HG02973 (cell line): ENCODE results near the gene UBE2O.

Experiments
- ATAC-seq: cut with Tn5 transposase; IDR thresholded peaks from one replicate; pipeline ENCODE4 v1.9.1; 2021; ENCODE audit warnings: moderate library complexity; ENCODE audit not compliant: unreplicated experiment

Gene UBE2O

GRCh38 chr17:76468634-76469010 is 15.7 kb upstream of the UBE2O start:
- no peak for ATAC-seq

- ATAC-seq = no peak
Measured at GRCh38 chr17:76467809-76468633, 15.1 kb upstream of the UBE2O start.

- ATAC-seq = no peak
Measured at GRCh38 chr17:76467366-76467765, 14.4 kb upstream of the UBE2O start, which contains the start of gene AANAT. AANAT (plus strand) TSS chr17:76467603; CDS start chr17:76468747, 1,144 bp downstream.

GRCh38 chr17:76466775-76467130 is 13.8 kb upstream of the UBE2O start:
- ATAC-seq = no peak

- ATAC-seq = no peak
Measured at GRCh38 chr17:76462556-76463290, 9.8 kb upstream of the UBE2O start.

GRCh38 chr17:76461765-76462555 is 9.0 kb upstream of the UBE2O start:
- ATAC-seq = no peak

- no peak for ATAC-seq
Measured at GRCh38 chr17:76459674-76460073, 6.7 kb upstream of the UBE2O start.

GRCh38 chr17:76458580-76459490 is 5.9 kb upstream of the UBE2O start:
- no peak for ATAC-seq

- no peak for ATAC-seq
Measured at GRCh38 chr17:76453431-76453743, 435 bp upstream of the UBE2O start.

GRCh38 chr17:76452127-76452659 is 759 bp downstream of the UBE2O start:
- peak; percentile 25 for ATAC-seq

- no peak for ATAC-seq
Measured at GRCh38 chr17:76451506-76451905, 1.4 kb downstream of the UBE2O start.

- no peak for ATAC-seq
Measured at GRCh38 chr17:76449126-76449525, 3.8 kb downstream of the UBE2O start.

GRCh38 chr17:76447931-76448652 is 4.9 kb downstream of the UBE2O start:
- no peak for ATAC-seq

- ATAC-seq = no peak
Measured at GRCh38 chr17:76446449-76447231, 6.3 kb downstream of the UBE2O start.

GRCh38 chr17:76445697-76446448 is 7.1 kb downstream of the UBE2O start:
- ATAC-seq = no peak

GRCh38 chr17:76444518-76445311 is 8.2 kb downstream of the UBE2O start:
- ATAC-seq = no peak
